B cell (primary cell): Measurements from ENCODE around the gene ZNF585A. TPM values are rescaled to one million over a fixed set of nuclear protein-coding genes. Genes with fewer than 3 reads are reported as not detected.

ENCODE experiments used
- ATAC-seq: fragments of 200-7000 bp; cut with Tn5 transposase; one replicate; pipeline ENCODE4 v1.10.0; 2021; ENCODE audit warnings: low read depth, mild to moderate bottlenecking, moderate number of reproducible peaks, moderate library complexity
- CTCF ChIA-PET: fragments of 350-600 bp; sonication (Branson Sonifier 250); formaldehyde crosslinking; loops from one replicate; lab custom pipeline; 2021; ENCODE audit warnings: antibody characterized with exemption, inconsistent platforms; lab: Charles Lee
- POLR2A ChIA-PET: fragments of 350-600 bp; sonication (Branson Sonifier 250); formaldehyde crosslinking; loops from one replicate; lab custom pipeline; 2021; ENCODE audit warnings: antibody characterized with exemption; lab: Charles Lee
- DNase-seq: peaks from one replicate; pipeline ENCODE4 v3.0.0; 2013
- H2AFZ ChIP-seq: 2 replicates; pipeline ENCODE4 v1.6.1; 2012; ENCODE audit warnings: mild to moderate bottlenecking, low read depth, low read length; ENCODE audit not compliant: insufficient read depth, poor library complexity, severe bottlenecking
- H3K27ac ChIP-seq, 2 donors: 1 replicate in 1 of 2; 2 replicates in 1 of 2; pipeline ENCODE4 v1.5.1; 2012 to 2013; ENCODE audit warnings: low read length in 2 of 2, mild to moderate bottlenecking in 2 of 2, moderate library complexity in 1 of 2
- H3K27me3 ChIP-seq, 4 experiments: fragments of 200-600 bp in 1 of 4; sonication (generic) in 1 of 4; replicated peaks in 1 of 4; 1 replicate in 2 of 4; 2 replicates in 2 of 4; pipeline versions ENCODE4 v1.6.1 to v1.7.0; 2013 to 2016; ENCODE audit warnings: low read length in 3 of 4, mild to moderate bottlenecking in 2 of 4, mixed read lengths in 1 of 4, moderate library complexity in 1 of 4; ENCODE audit not compliant: insufficient read depth in 4 of 4, control insufficient read depth in 3 of 4; ENCODE audit errors: control extremely low read depth in 1 of 4
- H3K36me3 ChIP-seq, 2 experiments: replicated peaks in 1 of 2; 1 replicate in 1 of 2; 2 replicates in 1 of 2; pipeline versions ENCODE4 v1.6.1 to v1.7.1; 2013; ENCODE audit warnings: low read length in 1 of 2; ENCODE audit not compliant: insufficient read depth in 2 of 2, control insufficient read depth in 1 of 2; ENCODE audit errors: control extremely low read depth in 1 of 2, extremely low read depth in 1 of 2
- H3K4me1 ChIP-seq, 2 donors: fragments of 200-600 bp in 1 of 2; sonication (generic) in 1 of 2; 1 replicate in 1 of 2; 2 replicates in 1 of 2; pipeline versions ENCODE4 v1.5.1 to v1.6.1; 2013 to 2017; ENCODE audit warnings: low read length in 2 of 2; ENCODE audit not compliant: control insufficient read depth in 2 of 2, insufficient read depth in 2 of 2
- H3K4me2 ChIP-seq: replicated peaks from 2 replicates; pipeline ENCODE3; 2012; ENCODE audit warnings: mild to moderate bottlenecking, low read depth, low read length; ENCODE audit not compliant: poor library complexity, severe bottlenecking
- H3K4me3 ChIP-seq, 5 experiments: fragments of 200-600 bp in 1 of 5; sonication (generic) in 1 of 5; 1 replicate in 3 of 5; 2 replicates in 2 of 5; pipeline versions ENCODE4 v1.5.1 to v1.7.0; 2011 to 2016; ENCODE audit warnings: low read length in 4 of 5, mild to moderate bottlenecking in 4 of 5, low read depth in 2 of 5, control low read depth in 1 of 5, moderate library complexity in 1 of 5; ENCODE audit not compliant: insufficient read depth in 1 of 5; ENCODE audit errors: control extremely low read depth in 1 of 5, extremely low read depth in 1 of 5
- H3K79me2 ChIP-seq: fragments of 200-600 bp; sonication (generic); one replicate; pipeline ENCODE4 v1.6.0; 2016; ENCODE audit warnings: low read length; ENCODE audit not compliant: control insufficient read depth, insufficient read depth
- H3K9ac ChIP-seq: fragments of 200-600 bp; sonication (generic); 2 replicates; pipeline ENCODE4 v1.6.1; 2017; ENCODE audit warnings: mild to moderate bottlenecking, low read length, moderate library complexity
- H3K9me3 ChIP-seq, 3 donors: one replicate each; pipeline versions ENCODE4 v1.6.1 to v1.7.1; 2013; ENCODE audit warnings: low read length in 2 of 3; ENCODE audit not compliant: control insufficient read depth in 2 of 3, insufficient read depth in 1 of 3; ENCODE audit errors: control extremely low read depth in 1 of 3
- H4K20me1 ChIP-seq: 2 replicates; pipeline ENCODE4 v1.6.0; 2012; ENCODE audit warnings: mild to moderate bottlenecking, low read length; ENCODE audit not compliant: insufficient read depth, control insufficient read depth, poor library complexity, severe bottlenecking
- H3K27ac Mint-ChIP-seq: one replicate; pipeline ENCODE4 v1.8.0; 2021; ENCODE audit warnings: mixed read lengths
- H3K27me3 Mint-ChIP-seq: one replicate; pipeline ENCODE4 v1.8.0; 2021; ENCODE audit warnings: mixed read lengths
- H3K4me1 Mint-ChIP-seq: one replicate; pipeline ENCODE4 v1.8.0; 2021; ENCODE audit warnings: mixed read lengths
- H3K4me3 Mint-ChIP-seq: one replicate; pipeline ENCODE4 v1.8.0; 2021; ENCODE audit warnings: mixed read lengths
- H3K9me3 Mint-ChIP-seq: one replicate; pipeline ENCODE4 v1.8.0; 2022; ENCODE audit warnings: mixed read lengths; ENCODE audit not compliant: insufficient read depth
- CTCF ChIP-seq: fragments of 200-600 bp; IDR thresholded peaks from one replicate; pipeline ENCODE4 v1.8.0; 2022; ENCODE audit warnings: antibody characterized with exemption, mild to moderate bottlenecking
- EZH2 ChIP-seq: IDR thresholded peaks from 2 replicates; pipeline ENCODE4 v1.6.1; 2012; ENCODE audit warnings: borderline replicate concordance, low read depth, mild to moderate bottlenecking, moderate library complexity, low read length; ENCODE audit not compliant: insufficient read depth, poor library complexity, severe bottlenecking
- WGBS: methylation state at CpG from one replicate; pipeline ENCODE4 v1.1.5; 2013; ENCODE audit warnings: missing lambda C conversion rate; ENCODE audit not compliant: insufficient coverage; 5-methylcytosine and 5-hydroxymethylcytosine counted together
- intact Hi-C: fragments of 100-400 bp; cut with micrococcal nuclease; formaldehyde crosslinking; loops from one replicate; pipeline ENCODE4 v1.10.0; 2022
- polyA plus RNA-seq: library from polyadenylated mRNA; depleted of rRNA; stranded (reverse); fragments of >200 nt; gene quantifications from 2 replicates; pipeline ENCODE4 v1.2.3, GENCODE V29; 2012
- total RNA-seq, 2 donors: library from RNA; stranded (reverse); fragments of 120-200 nt in 1 of 2; gene quantifications; 1 replicate in 1 of 2; 2 replicates in 1 of 2; pipeline versions ENCODE4 v1.2.3 to v1.2.4, GENCODE V29; 2013 to 2022

Gene ZNF585A
- total and polyA plus RNA-seq, 2 donors (not counting 1 experiment from before 2014, with no cell fraction given) = 15.2 to 20.0 TPM

- Histone ChIP-seq H3K4me2 (peak overlapping the region; percentile 78), H3K4me1 (peaks cover 10 to 12% of the 10 kb centered on the region in 2 donors), H3K9me3 (peaks cover 0 to 17% (median 3%) of the 10 kb centered on the region in 3 donors), H3K79me2 (peaks cover 45% of the 10 kb centered on the region), H4K20me1 (peaks cover 3% of the 10 kb centered on the region), H2AFZ (peak overlapping the region; percentile 98), H3K27ac (peak overlapping the region; percentile 77 to 86), H3K36me3 (peaks cover 3 to 5% of the 10 kb centered on the region in 2 experiments), H3K27me3 (no peaks in the 10 kb centered on the region), H3K4me3 (peak overlapping the region; percentile 78 to 96 (median 88)), H3K9ac (peak overlapping the region; percentile 87)
- intact Hi-C loops = loop anchor here (1.0 to 10.0 kb wide), 8 partner anchors 8 to 1116 kb away; partner anchors contain the start of genes CATSPERG, ZFP14, ZNF345 and ZNF566
- CTCF ChIA-PET = no interaction called here
- Mint-ChIP-seq H3K9me3 (no peaks in the 10 kb centered on the region), H3K4me3 (peak overlapping the region; percentile 97), H3K27me3 (no peaks in the 10 kb centered on the region), H3K4me1 (peaks cover 24% of the 10 kb centered on the region), H3K27ac (peak overlapping the region; percentile 100)
- ATAC-seq = no peak
- POLR2A ChIA-PET = no interaction called here
- no peak for DNase-seq
- 32% methylated on average over 5 of the region's 6 CpGs for WGBS
- TF ChIP-seq EZH2 = no peak
- TF ChIP-seq CTCF = no peak
Observed at GRCh38 chr19:37218592-37218935, 46.1 kb upstream of the ZNF585A start.
